ENCODE results near the gene EPHA2.

DNA sequence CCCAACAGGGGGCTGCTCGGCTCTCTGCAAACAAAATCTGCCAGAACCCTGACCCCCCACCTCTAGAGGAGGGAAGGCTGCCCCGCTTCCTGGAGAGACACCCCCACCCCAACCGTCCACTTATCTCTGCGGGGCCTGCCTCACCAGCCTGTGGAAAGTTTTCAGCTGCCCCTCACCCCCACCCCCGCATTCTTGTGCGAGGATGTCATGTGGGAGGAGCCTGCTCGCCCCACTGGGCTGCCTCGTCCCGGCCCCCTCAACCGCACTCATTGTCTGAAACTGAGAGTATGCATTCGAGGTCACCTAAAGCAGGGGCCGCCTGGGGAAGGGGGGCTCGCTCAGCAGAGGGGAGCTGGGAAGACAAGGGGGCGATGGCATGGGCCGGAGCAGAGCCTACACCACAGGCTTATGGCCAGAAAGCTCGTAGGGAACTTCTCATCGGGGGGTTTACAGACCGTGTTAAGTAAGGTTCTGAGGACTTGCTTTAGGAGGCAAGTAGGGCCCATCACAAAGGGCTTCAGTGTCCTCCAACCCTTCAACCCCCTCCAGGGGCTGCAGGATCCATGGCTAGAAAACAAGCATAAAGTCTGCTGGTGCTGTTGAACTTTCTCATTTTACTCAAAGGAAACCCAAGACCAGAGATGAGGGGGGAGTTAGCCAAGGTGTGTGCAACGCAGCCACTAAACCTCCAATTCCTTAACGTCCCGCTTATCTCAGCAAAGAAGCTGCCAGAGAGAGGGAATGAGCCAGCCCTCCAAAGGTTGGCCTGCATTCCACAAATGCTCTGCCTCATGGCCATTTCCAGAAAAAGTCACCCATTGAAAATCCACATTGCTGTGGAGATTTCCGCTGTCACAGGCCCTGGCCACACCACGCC, 9.4 kb downstream of the EPHA2 start:
- TF ChIP-seq, protein P1, sequence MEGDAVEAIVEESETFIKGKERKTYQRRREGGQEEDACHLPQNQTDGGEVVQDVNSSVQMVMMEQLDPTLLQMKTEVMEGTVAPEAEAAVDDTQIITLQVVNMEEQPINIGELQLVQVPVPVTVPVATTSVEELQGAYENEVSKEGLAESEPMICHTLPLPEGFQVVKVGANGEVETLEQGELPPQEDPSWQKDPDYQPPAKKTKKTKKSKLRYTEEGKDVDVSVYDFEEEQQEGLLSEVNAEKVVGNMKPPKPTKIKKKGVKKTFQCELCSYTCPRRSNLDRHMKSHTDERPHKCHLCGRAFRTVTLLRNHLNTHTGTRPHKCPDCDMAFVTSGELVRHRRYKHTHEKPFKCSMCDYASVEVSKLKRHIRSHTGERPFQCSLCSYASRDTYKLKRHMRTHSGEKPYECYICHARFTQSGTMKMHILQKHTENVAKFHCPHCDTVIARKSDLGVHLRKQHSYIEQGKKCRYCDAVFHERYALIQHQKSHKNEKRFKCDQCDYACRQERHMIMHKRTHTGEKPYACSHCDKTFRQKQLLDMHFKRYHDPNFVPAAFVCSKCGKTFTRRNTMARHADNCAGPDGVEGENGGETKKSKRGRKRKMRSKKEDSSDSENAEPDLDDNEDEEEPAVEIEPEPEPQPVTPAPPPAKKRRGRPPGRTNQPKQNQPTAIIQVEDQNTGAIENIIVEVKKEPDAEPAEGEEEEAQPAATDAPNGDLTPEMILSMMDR (conservative IDR thresholded peaks at IDR 0.05; ENCODE audit: low read length) = no peak
- no peak for TF ChIP-seq EZH2phosphoT487 (IDR thresholded peaks at IDR 0.05; ENCODE audit: borderline replicate concordance, low read depth, low read length)

Data from OCI-LY7 (cell line).